GM19397 (cell line): ENCODE results near the gene CYP26B1.

Source experiments
- ATAC-seq: cut with Tn5 transposase; IDR thresholded peaks from one replicate; pipeline ENCODE4 v1.9.1; 2021; ENCODE audit warnings: mild to moderate bottlenecking, moderate library complexity; ENCODE audit not compliant: unreplicated experiment

Gene CYP26B1

GRCh38 chr2:72130659-72131360 is 16.9 kb downstream of the CYP26B1 start:
- no peak for ATAC-seq

DNA sequence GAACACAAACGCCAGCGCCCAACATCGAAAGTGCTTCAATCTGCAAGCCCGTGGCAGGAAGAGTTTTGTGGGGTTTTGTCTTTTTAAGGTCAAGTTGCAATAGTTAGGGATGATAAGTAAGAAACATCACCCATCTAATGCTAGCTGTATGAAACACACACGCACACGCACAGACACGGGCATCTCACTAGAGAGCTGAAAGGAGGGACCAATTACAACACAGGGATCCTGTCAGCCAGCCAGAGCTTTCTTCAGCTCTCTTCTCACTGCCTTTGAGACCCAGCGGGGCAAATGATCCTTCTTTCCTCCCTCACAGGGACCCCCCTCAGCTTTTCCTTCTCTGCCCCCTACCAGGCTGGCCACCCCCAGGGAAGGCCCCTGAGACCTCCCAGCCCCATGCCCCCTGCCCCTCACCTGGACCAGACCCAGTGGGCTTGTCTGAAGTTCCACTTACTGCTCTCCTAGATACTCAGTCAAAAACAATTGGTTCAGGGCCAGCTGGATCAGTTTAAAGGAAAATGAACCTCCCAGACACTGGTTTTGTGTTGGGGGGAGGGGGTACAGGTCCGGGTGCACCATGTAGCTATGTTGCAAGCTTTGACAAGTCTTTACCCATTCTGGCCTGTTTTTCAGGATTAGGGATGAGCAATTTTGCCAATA is 17.9 kb downstream of the CYP26B1 start:
- ATAC-seq: no peak

DNA sequence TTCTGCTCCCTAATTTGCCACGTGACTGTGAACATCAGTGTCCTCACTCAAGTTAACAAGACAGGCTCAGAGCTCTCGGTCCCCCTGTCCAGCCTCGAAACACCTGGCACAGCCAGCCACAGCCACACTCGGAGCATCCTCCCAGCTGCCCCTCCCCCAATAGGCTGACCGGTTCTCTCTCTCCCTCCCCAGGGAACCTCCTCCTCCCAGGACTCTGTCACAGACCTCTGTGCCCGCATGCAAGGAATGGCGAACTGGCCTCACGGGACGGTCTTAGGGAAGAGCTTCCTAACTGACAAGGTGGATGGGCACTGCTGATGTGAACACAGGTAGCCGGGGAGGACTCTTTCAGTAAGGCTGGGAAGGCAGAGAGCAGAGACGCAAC is 18.8 kb downstream of the CYP26B1 start:
- no peak for ATAC-seq

DNA sequence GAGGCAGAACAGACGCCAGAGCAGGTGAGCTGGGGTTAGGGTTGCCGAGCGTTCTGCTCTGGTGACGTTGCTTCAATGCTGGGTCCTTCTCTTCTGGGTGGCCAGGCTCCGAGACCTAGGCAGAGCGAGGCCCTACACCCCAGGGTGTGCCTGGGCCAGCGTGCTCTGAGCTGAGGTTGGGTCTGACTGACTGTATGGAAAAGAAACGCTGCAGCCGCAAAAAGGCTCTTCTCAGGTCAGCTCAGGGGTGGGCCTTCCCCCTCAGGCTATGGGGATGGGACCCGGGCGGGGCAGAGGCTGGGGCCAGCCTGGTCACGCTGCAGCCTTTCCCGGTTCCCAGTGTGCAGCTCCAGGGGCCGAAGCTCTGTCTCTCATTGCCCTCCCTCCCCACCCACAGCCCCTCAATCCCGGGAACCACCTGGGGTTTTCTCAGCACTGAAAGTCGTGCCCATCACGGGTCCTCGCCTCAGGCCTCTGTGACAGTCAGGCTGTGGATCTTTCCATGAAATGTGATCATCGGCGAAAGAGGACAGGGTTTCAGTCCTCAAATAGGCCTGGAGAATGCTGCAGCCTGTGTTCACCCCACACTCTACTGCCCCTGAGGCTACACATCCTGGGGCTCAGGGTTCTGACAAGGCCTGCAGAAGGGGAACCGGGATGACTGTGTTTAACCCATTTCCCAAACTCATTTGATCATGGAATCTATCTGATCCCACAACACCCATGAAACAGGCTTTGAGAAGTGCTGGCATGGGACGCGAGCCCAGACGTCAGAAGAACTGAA is 19.4 kb downstream of the CYP26B1 start:
- no peak for ATAC-seq

DNA sequence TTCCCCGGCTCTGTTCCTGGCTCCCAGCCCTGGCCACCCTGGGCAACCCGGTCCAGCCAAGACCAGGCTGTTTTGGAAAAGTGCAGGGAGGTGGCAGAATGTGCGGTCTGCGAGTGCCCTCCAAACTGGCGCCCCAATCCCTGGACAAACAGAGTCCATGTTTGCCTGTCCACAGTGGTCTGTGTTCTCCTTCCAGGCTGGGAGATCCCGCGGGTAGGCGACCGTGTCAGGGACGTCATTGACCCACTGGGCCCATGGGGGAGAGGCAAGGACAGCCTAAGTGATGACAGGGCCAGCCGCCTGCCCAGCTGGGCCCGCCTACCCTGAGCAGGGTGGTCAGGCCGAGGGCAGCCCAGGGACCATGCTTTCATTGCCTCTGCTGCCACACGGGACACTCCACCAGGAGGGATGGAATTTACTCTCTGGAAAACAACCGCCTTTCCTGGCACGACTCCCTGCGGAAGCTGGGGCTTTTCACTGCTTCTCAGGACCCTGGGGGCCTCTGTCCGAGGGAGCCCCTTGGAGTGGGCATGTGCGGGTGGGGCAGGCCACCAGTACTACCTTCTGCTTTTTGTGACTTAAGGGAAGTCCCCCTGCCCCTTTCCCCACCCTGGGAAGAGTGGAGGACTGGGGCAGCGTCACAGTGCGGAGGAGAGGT is 20.1 kb downstream of the CYP26B1 start:
- ATAC-seq: no peak

DNA sequence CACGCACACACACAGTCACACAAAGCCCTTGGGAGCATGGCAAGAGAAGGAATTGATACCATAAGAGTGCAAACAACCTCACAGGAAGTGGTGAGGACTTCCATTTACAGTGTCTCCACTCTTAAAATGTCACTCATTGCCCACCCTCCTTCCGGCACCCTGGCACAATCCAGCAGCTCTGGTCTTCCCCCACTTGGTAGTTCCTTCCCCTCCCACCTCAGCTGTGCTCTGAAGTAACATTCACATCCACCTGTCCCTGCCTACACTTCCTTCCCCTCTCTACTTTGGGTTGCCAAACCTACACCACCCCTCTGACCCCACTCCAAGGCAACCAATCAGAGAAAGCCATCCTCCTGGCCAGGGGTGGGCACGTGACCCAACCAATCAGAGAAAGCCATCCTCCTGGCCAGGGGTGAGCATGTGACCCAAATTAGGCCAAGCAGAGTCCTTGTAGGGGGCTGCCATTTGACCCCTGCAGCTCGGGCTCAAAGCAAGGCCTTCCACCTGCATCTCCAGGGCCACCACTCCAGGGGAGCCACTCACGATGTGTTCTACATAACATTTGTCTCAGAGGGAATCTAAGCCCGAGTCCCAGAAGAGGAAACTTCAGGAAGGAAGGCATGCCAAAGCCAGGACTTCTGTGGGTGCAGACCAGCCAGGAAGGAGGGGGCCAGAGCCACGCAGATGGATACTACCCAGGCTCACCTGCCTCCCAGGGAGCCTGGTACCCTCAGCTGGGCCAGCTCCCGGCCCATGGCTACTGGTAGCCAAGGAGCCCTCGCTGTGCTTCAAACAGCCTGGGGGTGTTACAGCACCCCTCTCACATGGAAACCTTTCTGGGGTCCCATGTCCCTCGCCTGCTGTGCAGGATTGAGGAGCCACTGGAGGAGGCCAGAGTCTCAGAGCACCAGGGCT is 21.2 kb downstream of the CYP26B1 start:
- no peak for ATAC-seq

- ATAC-seq: no peak
Measured at GRCh38 chr2:72124376-72124775, 23.3 kb downstream of the CYP26B1 start.

DNA sequence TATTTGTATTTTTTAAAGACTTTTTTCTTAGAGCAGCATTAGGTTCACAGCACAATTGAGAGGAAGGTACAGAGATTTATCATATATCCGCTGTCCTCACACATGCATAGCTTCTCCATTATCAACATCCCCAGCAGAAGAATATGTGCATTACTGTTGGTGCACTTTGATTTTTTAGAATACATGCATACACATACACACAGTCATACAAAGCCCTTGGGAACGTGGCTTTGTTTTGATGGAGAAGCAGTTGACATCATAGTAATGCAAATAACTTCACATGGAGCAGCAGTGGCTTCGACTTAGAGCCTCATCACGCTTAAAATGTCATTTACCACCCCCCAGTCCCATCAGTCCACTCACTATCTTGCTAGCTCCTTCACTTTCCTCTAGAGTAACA is 26.5 kb downstream of the CYP26B1 start:
- ATAC-seq: no peak

GRCh38 chr2:72118951-72119350 is 28.7 kb downstream of the CYP26B1 start:
- ATAC-seq: no peak

DNA sequence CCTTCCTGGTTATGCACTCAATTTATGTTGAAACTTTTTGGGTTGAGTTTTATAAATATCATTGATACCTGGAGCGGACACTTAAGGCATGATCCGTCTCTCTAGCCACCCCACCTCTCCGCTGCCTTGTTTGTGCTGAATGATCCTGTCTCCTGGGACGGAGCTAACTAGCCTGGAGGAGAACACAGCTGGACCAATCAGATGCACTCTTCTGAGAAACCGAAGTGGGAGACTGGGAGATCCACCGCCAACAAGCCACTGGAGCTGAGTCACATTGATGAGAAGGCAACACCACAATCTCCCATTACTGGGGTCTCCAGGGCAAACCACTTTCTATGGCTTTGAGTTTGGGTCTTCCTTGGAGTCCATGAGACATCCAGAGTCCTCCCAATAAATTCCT is 29.3 kb downstream of the CYP26B1 start:
- ATAC-seq: no peak

GRCh38 chr2:72117718-72118117 is 29.9 kb downstream of the CYP26B1 start:
- ATAC-seq: no peak

- no peak for ATAC-seq
Measured at GRCh38 chr2:72117029-72117428, 30.6 kb downstream of the CYP26B1 start.

DNA sequence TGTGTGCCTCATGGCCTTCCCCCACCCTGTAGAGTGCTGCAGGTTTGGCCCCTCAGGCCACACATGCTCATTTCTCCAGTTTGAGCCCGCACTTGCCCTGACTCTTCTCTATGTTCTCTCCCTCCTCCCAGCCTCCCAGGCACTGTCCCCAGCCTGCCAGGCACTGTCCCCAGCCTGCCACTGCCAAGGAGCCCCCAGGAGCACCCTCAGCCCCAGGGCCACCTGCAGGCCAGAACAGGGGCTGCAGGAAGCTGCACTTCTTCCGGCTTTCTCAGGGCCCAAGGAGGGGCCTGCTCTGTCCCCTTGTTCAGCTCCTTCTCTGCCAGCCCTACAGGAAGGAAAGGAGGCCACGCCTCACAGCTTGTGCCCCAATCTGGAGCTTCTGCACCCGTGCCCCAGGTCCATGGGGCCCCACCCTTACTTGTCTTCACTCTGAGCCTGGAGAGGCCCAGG is 31.6 kb downstream of the CYP26B1 start:
- ATAC-seq: no peak

DNA sequence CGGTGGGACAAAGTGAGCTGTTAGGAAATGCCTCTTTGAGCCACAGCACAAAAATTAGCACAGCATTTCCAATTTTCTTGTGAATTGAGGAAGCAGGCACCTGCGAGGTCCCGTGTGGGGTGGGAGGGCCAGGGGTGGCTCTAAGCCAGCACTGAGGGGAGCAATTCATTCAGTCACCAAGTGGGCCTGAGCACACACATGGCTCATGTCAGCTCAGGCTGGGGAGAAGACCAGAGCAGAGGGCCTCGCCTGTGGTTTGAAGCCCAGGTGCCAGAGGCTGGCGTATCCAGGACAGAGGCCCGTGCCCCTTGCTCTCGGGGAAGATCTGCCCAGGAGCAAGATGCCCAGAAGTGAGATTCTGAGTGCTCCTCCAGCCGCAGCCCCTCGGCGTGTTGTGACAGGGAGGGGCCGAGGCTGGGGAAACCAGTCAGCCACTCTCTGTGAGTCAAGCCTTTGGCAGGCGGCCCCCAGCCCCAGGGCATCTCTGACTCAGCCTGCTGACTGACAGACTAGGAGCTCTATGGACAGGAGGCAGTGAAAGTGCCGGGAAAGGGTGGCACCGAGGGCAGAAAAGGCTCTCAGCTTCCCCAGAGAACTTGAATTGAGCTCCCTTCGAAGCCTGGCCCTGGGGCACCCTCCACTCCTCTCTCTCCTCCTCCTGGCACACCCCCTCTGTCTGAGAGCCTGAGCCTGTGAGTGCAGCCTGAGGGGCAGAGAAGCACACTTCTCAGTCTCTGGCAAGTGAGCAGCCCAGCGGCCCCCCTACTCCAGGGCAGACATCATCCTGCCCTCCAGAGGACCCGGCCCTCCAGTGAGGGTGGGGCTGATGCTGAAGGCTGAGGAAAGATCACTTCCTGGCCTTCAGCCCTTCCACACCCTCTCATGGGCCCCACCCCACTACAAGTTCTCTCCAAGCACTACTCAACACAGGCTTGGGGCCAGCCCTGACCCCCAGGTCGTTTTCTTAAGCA is 32.3 kb downstream of the CYP26B1 start:
- no peak for ATAC-seq

- no peak for ATAC-seq
Measured at GRCh38 chr2:72114693-72115051, 33.0 kb downstream of the CYP26B1 start.

- ATAC-seq: no peak
Measured at GRCh38 chr2:72113847-72114692, 33.6 kb downstream of the CYP26B1 start.

DNA sequence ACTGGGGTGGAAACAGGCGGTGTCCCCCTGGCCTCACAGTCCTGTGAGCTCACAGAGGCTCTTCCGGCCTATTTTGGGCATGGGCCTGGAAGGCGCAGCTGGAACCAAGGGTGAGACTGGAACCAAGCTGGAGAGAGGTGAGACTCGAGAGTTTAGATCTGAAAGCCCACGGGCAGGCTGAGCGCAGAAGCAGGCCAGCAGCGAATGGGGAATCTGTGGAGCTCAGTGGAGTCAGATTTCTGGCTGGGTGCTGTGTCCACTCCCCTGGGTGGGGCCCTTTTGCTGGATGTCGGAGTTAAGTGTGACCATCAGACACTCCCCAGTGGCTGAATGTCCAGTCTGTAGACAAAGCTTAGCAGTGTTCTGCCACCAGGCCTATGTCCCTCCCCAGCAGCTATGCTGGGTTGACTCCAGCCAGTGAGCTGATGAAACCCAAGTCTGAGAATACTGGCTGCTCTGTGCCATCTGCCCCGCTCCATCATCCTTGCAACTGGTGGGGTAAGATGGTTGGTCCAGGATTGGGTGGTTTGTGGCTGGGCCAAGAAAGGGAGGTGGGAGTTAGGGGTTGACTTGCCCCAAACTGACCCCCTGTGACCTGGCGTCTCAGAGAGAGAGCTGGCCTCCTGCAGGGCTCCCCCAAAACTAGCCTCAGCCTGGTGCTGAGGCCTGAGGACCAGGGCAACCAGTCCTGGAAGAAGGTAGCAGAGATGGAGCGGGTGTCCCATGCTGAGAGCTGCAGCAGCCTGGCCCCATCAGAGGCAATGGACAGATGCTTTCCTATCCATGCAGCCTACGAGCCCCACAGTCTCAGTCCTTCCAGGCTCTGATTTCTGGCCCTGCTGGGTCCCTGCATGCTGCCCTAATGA is 34.4 kb downstream of the CYP26B1 start:
- ATAC-seq: no peak
